IMR-90 (cell line): ENCODE measurements around the gene DNAJC22. TPM values are rescaled to one million over a fixed set of nuclear protein-coding genes. Genes with fewer than 3 reads are reported as not detected.

Experiments used
- ATAC-seq: fragments of 200-7000 bp; cut with Tn5 transposase; 2 replicates; pipeline ENCODE4 v1.9.1; 2020; ENCODE audit warnings: low read depth, mild to moderate bottlenecking, moderate library complexity
- BruUV-seq: library from RNA; stranded (reverse); fragments of 400-500 nt; replicated peaks from 2 replicates; lab custom pipeline; 2021; lab: Mats Ljungman, UMichigan
- CTCF ChIA-PET: fragments of 300-600 bp; formaldehyde crosslinking; extraction: SDS; loops from one replicate; lab custom pipeline; 2021; ENCODE audit warnings: antibody characterized with exemption; lab: Yijun Ruan, JAX
- POLR2A ChIA-PET: fragments of 300-600 bp; sonication (Branson Sonifier 250); formaldehyde crosslinking; loops from one replicate; lab custom pipeline; 2022; ENCODE audit warnings: antibody characterized with exemption; ENCODE audit not compliant: unreplicated experiment; lab: Charles Lee
- DNase-seq: peaks from one replicate; pipeline ENCODE4 v3.0.0; 2013
- H2AFZ ChIP-seq: replicated peaks from 2 replicates; pipeline ENCODE3; 2013; ENCODE audit warnings: low read length, mild to moderate bottlenecking; ENCODE audit not compliant: poor library complexity
- H2AK5ac ChIP-seq: 2 replicates; pipeline ENCODE4 v1.6.1; 2013; ENCODE audit warnings: low read depth, low read length, inconsistent platforms
- H2AK9ac ChIP-seq: replicated peaks from 2 replicates; pipeline ENCODE3; 2013; ENCODE audit warnings: mild to moderate bottlenecking, low read depth, low read length, moderate library complexity; ENCODE audit not compliant: poor library complexity
- H2BK120ac ChIP-seq: 2 replicates; pipeline ENCODE4 v1.6.1; 2013; ENCODE audit warnings: low read depth, low read length, inconsistent platforms
- H2BK15ac ChIP-seq: 3 replicates; pipeline ENCODE4 v1.6.1; 2013; ENCODE audit warnings: low read depth, low read length, inconsistent platforms
- H2BK20ac ChIP-seq: 2 replicates; pipeline ENCODE4 v1.6.1; 2013; ENCODE audit warnings: low read depth, mild to moderate bottlenecking, inconsistent platforms, low read length, moderate library complexity
- H2BK5ac ChIP-seq: 2 replicates; pipeline ENCODE4 v1.6.1; 2013; ENCODE audit warnings: mild to moderate bottlenecking, low read depth, low read length, inconsistent platforms; ENCODE audit not compliant: poor library complexity, severe bottlenecking
- H3K14ac ChIP-seq: replicated peaks from 2 replicates; pipeline ENCODE4 v1.6.1; 2013; ENCODE audit warnings: low read depth, low read length, inconsistent platforms
- H3K18ac ChIP-seq: 2 replicates; pipeline ENCODE4 v1.6.1; 2013; ENCODE audit warnings: low read depth, low read length, control low read depth
- H3K23ac ChIP-seq: 2 replicates; pipeline ENCODE4 v1.6.1; 2013; ENCODE audit warnings: low read depth, low read length, inconsistent platforms
- H3K27ac ChIP-seq: 2 replicates; pipeline ENCODE4 v1.5.1; 2013; ENCODE audit warnings: mild to moderate bottlenecking, control low read depth, low read length; ENCODE audit not compliant: insufficient read depth
- H3K27me3 ChIP-seq: 2 replicates; pipeline ENCODE4 v1.6.1; 2013; ENCODE audit warnings: low read length; ENCODE audit not compliant: control insufficient read depth, insufficient read depth
- H3K36me3 ChIP-seq: 2 replicates; pipeline ENCODE4 v1.6.1; 2013; ENCODE audit warnings: low read length, mixed read lengths; ENCODE audit not compliant: control insufficient read depth, insufficient read depth
- H3K4ac ChIP-seq: 2 replicates; pipeline ENCODE4 v1.6.1; 2013; ENCODE audit warnings: low read depth, low read length, inconsistent platforms
- H3K4me1 ChIP-seq: 2 replicates; pipeline ENCODE4 v1.6.1; 2013; ENCODE audit warnings: low read length, mixed read lengths; ENCODE audit not compliant: control insufficient read depth, insufficient read depth
- H3K4me2 ChIP-seq: 2 replicates; pipeline ENCODE4 v1.6.1; 2013; ENCODE audit warnings: low read depth, mild to moderate bottlenecking, control low read depth, low read length, moderate library complexity
- H3K4me3 ChIP-seq: 2 replicates; pipeline ENCODE4 v1.5.1; 2013; ENCODE audit warnings: low read depth, mild to moderate bottlenecking, control low read depth, low read length, moderate library complexity; ENCODE audit not compliant: insufficient read depth
- H3K56ac ChIP-seq: 2 replicates; pipeline ENCODE4 v1.6.1; 2013; ENCODE audit warnings: low read length, inconsistent platforms; ENCODE audit not compliant: insufficient read depth; ENCODE audit errors: extremely low read depth
- H3K79me1 ChIP-seq, 2 experiments: 2 replicates each; pipeline ENCODE4 v1.6.1; 2013; ENCODE audit warnings: low read length in 2 of 2, inconsistent platforms in 1 of 2, low read depth in 1 of 2
- H3K9ac ChIP-seq: 2 replicates; pipeline ENCODE4 v1.6.1; 2013; ENCODE audit warnings: low read depth, low read length, control low read depth
- H3K9me1 ChIP-seq: 2 replicates; pipeline ENCODE4 v1.6.1; 2013; ENCODE audit warnings: low read length, inconsistent platforms; ENCODE audit not compliant: insufficient read depth
- H3K9me3 ChIP-seq: 2 replicates; pipeline ENCODE4 v1.6.1; 2013; ENCODE audit warnings: low read length; ENCODE audit not compliant: control insufficient read depth, insufficient read depth
- H4K20me1 ChIP-seq: 2 replicates; pipeline ENCODE4 v1.6.1; 2013; ENCODE audit warnings: low read length, inconsistent platforms; ENCODE audit not compliant: insufficient read depth
- H4K5ac ChIP-seq: 2 replicates; pipeline ENCODE4 v1.6.1; 2013; ENCODE audit warnings: mild to moderate bottlenecking, low read depth, low read length, control low read depth
- H4K8ac ChIP-seq, 2 experiments: 2 replicates each; pipeline ENCODE4 v1.6.1; 2013; ENCODE audit warnings: low read depth in 2 of 2, low read length in 2 of 2, control low read depth in 1 of 2, inconsistent platforms in 1 of 2
- H4K91ac ChIP-seq: 2 replicates; pipeline ENCODE4 v1.6.1; 2013; ENCODE audit warnings: low read depth, low read length, inconsistent platforms; ENCODE audit not compliant: insufficient read depth
- FOS ChIP-seq: fragments of 150-350 bp; IDR thresholded peaks from 2 replicates; pipeline ENCODE4 v1.6.1; 2016; ENCODE audit warnings: low read depth, low read length
- WGBS, 2 experiments: methylation state at CpG; one replicate each; pipeline versions ENCODE4 v1.1.5 to v1.1.7; 2013; ENCODE audit warnings: missing lambda C conversion rate in 2 of 2; ENCODE audit not compliant: insufficient read length in 1 of 2; ENCODE audit errors: extremely low coverage in 2 of 2; 5-methylcytosine and 5-hydroxymethylcytosine counted together
- dilution Hi-C: fragments of 300-500 bp; cut with HindIII; formaldehyde crosslinking; loops from one replicate; pipeline ENCODE4 v1.14.3; 2018; ENCODE audit warnings: low sequenced_read_pairs; ENCODE audit not compliant: unreplicated experiment
- in situ Hi-C: fragments of 300-500 bp; cut with MboI; formaldehyde crosslinking; loops from 3 replicates; pipeline ENCODE4 v1.14.3; 2019; ENCODE audit warnings: low sequenced_read_pairs, inconsistent platforms, mixed read lengths
- intact Hi-C: fragments of 100-400 bp; cut with micrococcal nuclease; formaldehyde crosslinking; loops from 2 replicates; pipeline ENCODE4 v1.10.0; 2022
- polyA plus RNA-seq, 3 experiments: library from polyadenylated mRNA; depleted of rRNA; stranded (reverse); fragments of >200 nt; gene quantifications; 2 replicates each; pipeline ENCODE4 v1.2.3, GENCODE V29; 2012; ENCODE audit warnings: low replicate concordance in 1 of 3
- total RNA-seq: library from RNA; depleted of rRNA; stranded (reverse); fragments of >200 nt; gene quantifications from 2 replicates; pipeline ENCODE4 v1.2.3, GENCODE V29; 2012

DNAJC22 gene
- total and polyA plus RNA-seq, 2 of the 4 experiments (the other 2 are of a cell fraction), result 8.1 to 8.2 TPM

GRCh38 chr12:49355913-49356312, 9.2 kb downstream of the DNAJC22 start:
- no peak overlapping the region for H4K91ac ChIP-seq
- no peak overlapping the region for H3K18ac ChIP-seq
- no CpG with 5 or more reads among the region's 10 CpGs for WGBS, 2 experiments
- DNase-seq (no peak), ATAC-seq (no peak)
- no peak overlapping the region for H3K9ac ChIP-seq
- TF ChIP-seq FOS, result no peak
- no peak overlapping the region for H3K4me2 ChIP-seq
- H3K27ac ChIP-seq, result no peak overlapping the region
- H2AK9ac ChIP-seq, result no peak overlapping the region
- no peak overlapping the region for H2BK15ac ChIP-seq
- H3K36me3 ChIP-seq, result no peaks in the 10 kb centered on the region
- no peak overlapping the region for H4K5ac ChIP-seq
- H2BK20ac ChIP-seq, result no peak overlapping the region
- peaks cover 2% of the 10 kb centered on the region; the same call in 1 of the 2 replicates for H3K4me1 ChIP-seq
- H2BK5ac ChIP-seq, result no peak overlapping the region
- no peak overlapping the region for H2AFZ ChIP-seq
- ChIA-PET POLR2A (no interaction called here), CTCF (no interaction called here)
- BruUV-seq, result no TSS peak
- H3K4ac ChIP-seq, result no peak overlapping the region
- no peak overlapping the region for H3K14ac ChIP-seq
- H2AK5ac ChIP-seq, result no peak overlapping the region
- H3K9me1 ChIP-seq, result no peaks in the 10 kb centered on the region
- intact Hi-C loops (loop anchor here (2.0 kb wide), 1 partner anchor 19 kb away; the partner anchor contains the start of gene C1QL4), dilution Hi-C loops (loop anchor here (25.0 kb wide), 1 partner anchor 156 kb away; no protein-coding TSS in a partner anchor), in situ Hi-C loops (no loop called here)
- H3K4me3 ChIP-seq, result no peak overlapping the region
- H3K27me3 ChIP-seq, result no peaks in the 10 kb centered on the region
- no peak overlapping the region for H2BK120ac ChIP-seq
- no peaks in the 10 kb centered on the region for H3K79me1 ChIP-seq
- no peak overlapping the region for H3K23ac ChIP-seq
- no peak overlapping the region for H3K56ac ChIP-seq
- no peaks in the 10 kb centered on the region for H4K20me1 ChIP-seq
- no peak overlapping the region for H4K8ac ChIP-seq
- H3K9me3 ChIP-seq, result no peaks in the 10 kb centered on the region
